Fibroblast of the aortic adventitia (primary cell): ENCODE measurements around the gene ZCWPW1. TPM values are rescaled to one million over a fixed set of nuclear protein-coding genes. Genes with fewer than 3 reads are reported as not detected.
"Not testable (repeated sequence)": the region's sequence is repeated elsewhere in the genome, so short reads cannot be mapped to it uniquely, and the experiment has no call there.

Experiments used
- DNase-seq: peaks from one replicate; pipeline ENCODE4 v3.0.0-alpha.2; 2010; ENCODE audit warnings: low read depth
- H3K4me3 ChIP-seq: 2 replicates; pipeline ENCODE4 v1.5.1; 2011; ENCODE audit warnings: low read depth, mild to moderate bottlenecking, control low read depth, low read length, moderate library complexity
- total RNA-seq: library from RNA; depleted of rRNA; stranded (reverse); fragments of >200 nt; gene quantifications from 2 replicates; pipeline ENCODE4 v1.2.3, GENCODE V29; 2012; ENCODE audit warnings: low replicate concordance
- TF ChIP-seq, protein P1 (sequence below): IDR thresholded peaks from 2 replicates; pipeline ENCODE4 v1.5.1; 2011; ENCODE audit warnings: mild to moderate bottlenecking, low read length, control low read depth, inconsistent platforms; ENCODE audit not compliant: insufficient read depth

The ZCWPW1 gene
- total RNA-seq, 1 donor: 2.4 TPM

- DNase-seq: no peak
- no peak overlapping the region for H3K4me3 ChIP-seq
- TF ChIP-seq, protein P1, sequence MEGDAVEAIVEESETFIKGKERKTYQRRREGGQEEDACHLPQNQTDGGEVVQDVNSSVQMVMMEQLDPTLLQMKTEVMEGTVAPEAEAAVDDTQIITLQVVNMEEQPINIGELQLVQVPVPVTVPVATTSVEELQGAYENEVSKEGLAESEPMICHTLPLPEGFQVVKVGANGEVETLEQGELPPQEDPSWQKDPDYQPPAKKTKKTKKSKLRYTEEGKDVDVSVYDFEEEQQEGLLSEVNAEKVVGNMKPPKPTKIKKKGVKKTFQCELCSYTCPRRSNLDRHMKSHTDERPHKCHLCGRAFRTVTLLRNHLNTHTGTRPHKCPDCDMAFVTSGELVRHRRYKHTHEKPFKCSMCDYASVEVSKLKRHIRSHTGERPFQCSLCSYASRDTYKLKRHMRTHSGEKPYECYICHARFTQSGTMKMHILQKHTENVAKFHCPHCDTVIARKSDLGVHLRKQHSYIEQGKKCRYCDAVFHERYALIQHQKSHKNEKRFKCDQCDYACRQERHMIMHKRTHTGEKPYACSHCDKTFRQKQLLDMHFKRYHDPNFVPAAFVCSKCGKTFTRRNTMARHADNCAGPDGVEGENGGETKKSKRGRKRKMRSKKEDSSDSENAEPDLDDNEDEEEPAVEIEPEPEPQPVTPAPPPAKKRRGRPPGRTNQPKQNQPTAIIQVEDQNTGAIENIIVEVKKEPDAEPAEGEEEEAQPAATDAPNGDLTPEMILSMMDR: no peak
Observed at GRCh38 chr7:100452513-100452912, 24.0 kb upstream of the ZCWPW1 start.

- TF ChIP-seq, protein P1: no peak
- no peak for DNase-seq
- H3K4me3 ChIP-seq: no peak overlapping the region
Observed at GRCh38 chr7:100449190-100449795, 20.8 kb upstream of the ZCWPW1 start.

GRCh38 chr7:100447363-100447762 is 18.9 kb upstream of the ZCWPW1 start:
- DNase-seq, H3K4me3 ChIP-seq: not testable (repeated sequence)

DNA sequence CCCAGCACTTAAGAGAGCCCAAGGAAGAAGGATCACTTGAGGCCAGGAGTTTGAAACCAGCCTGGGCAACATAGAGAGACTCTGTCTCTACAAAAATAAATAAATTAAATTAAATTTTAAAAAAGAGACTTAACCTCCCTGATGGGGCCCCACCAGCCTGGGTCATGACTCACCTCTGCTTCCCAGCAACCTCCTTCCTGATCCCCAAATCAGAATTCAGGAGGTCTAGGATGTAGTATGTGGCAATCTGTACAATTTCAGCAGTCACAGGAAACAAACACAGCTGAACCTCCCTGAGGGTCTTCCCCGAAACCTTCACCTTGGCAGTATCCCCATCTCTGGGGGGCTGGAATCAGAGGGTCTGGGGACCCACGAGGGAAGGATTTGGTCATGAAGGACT is 17.5 kb upstream of the ZCWPW1 start:
- no peak overlapping the region for H3K4me3 ChIP-seq
- peak; percentile 58 for DNase-seq
- TF ChIP-seq, protein P1: no peak

- H3K4me3 ChIP-seq: no peak overlapping the region
- DNase-seq: peak; percentile 56
- TF ChIP-seq, protein P1: no peak
Observed at GRCh38 chr7:100444311-100445278, 16.1 kb upstream of the ZCWPW1 start.

DNA sequence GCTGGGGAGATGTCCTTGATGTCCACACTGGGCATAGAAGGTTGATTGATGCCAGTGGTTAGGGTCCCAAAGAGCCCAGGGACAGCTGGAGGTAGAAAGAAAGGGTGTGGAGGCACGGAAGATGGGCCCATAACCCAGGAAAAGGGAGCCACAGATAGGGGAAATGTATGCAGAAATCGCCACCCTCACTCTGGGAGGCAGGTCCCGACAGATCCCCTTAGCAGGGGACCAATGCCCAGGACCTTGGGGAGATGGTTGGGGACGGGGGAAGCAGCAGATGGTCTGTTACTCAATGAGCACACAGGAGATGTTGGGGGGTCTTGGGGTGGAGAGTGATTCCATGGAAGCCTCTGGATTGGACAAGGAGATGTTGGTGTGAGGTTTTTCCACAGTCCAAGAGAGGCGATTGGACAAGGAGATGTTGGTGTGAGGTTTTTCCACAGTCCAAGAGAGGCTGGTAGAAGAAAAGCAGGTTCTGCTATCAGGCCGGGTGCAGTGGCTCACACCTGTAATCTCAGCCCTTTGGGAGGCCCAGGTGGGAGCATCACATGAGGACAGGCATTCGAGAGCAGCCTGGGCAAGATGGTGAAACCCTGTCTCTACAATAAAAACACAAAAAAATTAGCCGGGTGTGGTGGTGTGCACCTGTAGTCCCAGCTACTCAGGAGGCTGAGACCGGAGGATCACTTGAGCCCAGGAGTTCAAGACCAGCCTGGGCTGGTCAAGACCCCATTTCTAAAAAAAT is 14.8 kb upstream of the ZCWPW1 start:
- DNase-seq: no peak
- TF ChIP-seq, protein P1: no peak
- H3K4me3 ChIP-seq: no peak overlapping the region
